HCT116 (cell line): Measurements from ENCODE around the gene TUBB4B.

Experiments
- SIN3A ChIP-seq: IDR thresholded peaks from 2 replicates; pipeline ENCODE4 v1.6.1; 2012; ENCODE audit warnings: low read depth
- TF ChIP-seq, protein P1 (sequence below), 3 experiments: fragments of 200-600 bp in 1 of 3; sonication (generic) in 1 of 3; IDR thresholded peaks in 2 of 3; conservative IDR thresholded peaks in 1 of 3; 2 replicates each; pipeline ENCODE4 v1.5.1; 2012 to 2017; ENCODE audit warnings: low read depth in 2 of 3, low read length in 2 of 3, antibody characterized with exemption in 1 of 3, borderline replicate concordance in 1 of 3, control low read depth in 1 of 3, mild to moderate bottlenecking in 1 of 3, mixed read lengths in 1 of 3, mixed run types in 1 of 3, moderate library complexity in 1 of 3; ENCODE audit not compliant: insufficient read depth in 1 of 3
- TF ChIP-seq, protein P2 (sequence below): IDR thresholded peaks from 2 replicates; pipeline ENCODE4 v1.6.1; 2011; ENCODE audit warnings: mild to moderate bottlenecking, low read length, moderate library complexity; ENCODE audit not compliant: insufficient replicate concordance; ENCODE audit errors: extremely low read depth
- TF ChIP-seq, protein P3 (sequence below): IDR thresholded peaks from 2 replicates; pipeline ENCODE4 v1.6.1; 2012; ENCODE audit warnings: low read depth

GRCh38 chr9:137192859-137193258, 48.2 kb upstream of the TUBB4B start:
- TF ChIP-seq, protein P1, sequence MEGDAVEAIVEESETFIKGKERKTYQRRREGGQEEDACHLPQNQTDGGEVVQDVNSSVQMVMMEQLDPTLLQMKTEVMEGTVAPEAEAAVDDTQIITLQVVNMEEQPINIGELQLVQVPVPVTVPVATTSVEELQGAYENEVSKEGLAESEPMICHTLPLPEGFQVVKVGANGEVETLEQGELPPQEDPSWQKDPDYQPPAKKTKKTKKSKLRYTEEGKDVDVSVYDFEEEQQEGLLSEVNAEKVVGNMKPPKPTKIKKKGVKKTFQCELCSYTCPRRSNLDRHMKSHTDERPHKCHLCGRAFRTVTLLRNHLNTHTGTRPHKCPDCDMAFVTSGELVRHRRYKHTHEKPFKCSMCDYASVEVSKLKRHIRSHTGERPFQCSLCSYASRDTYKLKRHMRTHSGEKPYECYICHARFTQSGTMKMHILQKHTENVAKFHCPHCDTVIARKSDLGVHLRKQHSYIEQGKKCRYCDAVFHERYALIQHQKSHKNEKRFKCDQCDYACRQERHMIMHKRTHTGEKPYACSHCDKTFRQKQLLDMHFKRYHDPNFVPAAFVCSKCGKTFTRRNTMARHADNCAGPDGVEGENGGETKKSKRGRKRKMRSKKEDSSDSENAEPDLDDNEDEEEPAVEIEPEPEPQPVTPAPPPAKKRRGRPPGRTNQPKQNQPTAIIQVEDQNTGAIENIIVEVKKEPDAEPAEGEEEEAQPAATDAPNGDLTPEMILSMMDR (IDR thresholded peaks at IDR 0.05 in 2 of 3, conservative IDR thresholded peaks at IDR 0.05 in 1 of 3; ENCODE audit: borderline replicate concordance in 1 of 3, insufficient read depth in 1 of 3, low read depth in 2 of 3, low read length in 2 of 3) = no peak
- TF ChIP-seq SIN3A = no peak
- TF ChIP-seq, protein P2, sequence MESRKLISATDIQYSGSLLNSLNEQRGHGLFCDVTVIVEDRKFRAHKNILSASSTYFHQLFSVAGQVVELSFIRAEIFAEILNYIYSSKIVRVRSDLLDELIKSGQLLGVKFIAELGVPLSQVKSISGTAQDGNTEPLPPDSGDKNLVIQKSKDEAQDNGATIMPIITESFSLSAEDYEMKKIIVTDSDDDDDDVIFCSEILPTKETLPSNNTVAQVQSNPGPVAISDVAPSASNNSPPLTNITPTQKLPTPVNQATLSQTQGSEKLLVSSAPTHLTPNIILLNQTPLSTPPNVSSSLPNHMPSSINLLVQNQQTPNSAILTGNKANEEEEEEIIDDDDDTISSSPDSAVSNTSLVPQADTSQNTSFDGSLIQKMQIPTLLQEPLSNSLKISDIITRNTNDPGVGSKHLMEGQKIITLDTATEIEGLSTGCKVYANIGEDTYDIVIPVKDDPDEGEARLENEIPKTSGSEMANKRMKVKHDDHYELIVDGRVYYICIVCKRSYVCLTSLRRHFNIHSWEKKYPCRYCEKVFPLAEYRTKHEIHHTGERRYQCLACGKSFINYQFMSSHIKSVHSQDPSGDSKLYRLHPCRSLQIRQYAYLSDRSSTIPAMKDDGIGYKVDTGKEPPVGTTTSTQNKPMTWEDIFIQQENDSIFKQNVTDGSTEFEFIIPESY = no peak
- TF ChIP-seq, protein P3, sequence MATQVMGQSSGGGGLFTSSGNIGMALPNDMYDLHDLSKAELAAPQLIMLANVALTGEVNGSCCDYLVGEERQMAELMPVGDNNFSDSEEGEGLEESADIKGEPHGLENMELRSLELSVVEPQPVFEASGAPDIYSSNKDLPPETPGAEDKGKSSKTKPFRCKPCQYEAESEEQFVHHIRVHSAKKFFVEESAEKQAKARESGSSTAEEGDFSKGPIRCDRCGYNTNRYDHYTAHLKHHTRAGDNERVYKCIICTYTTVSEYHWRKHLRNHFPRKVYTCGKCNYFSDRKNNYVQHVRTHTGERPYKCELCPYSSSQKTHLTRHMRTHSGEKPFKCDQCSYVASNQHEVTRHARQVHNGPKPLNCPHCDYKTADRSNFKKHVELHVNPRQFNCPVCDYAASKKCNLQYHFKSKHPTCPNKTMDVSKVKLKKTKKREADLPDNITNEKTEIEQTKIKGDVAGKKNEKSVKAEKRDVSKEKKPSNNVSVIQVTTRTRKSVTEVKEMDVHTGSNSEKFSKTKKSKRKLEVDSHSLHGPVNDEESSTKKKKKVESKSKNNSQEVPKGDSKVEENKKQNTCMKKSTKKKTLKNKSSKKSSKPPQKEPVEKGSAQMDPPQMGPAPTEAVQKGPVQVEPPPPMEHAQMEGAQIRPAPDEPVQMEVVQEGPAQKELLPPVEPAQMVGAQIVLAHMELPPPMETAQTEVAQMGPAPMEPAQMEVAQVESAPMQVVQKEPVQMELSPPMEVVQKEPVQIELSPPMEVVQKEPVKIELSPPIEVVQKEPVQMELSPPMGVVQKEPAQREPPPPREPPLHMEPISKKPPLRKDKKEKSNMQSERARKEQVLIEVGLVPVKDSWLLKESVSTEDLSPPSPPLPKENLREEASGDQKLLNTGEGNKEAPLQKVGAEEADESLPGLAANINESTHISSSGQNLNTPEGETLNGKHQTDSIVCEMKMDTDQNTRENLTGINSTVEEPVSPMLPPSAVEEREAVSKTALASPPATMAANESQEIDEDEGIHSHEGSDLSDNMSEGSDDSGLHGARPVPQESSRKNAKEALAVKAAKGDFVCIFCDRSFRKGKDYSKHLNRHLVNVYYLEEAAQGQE = no peak
